ENCODE data around the gene FGF16. TPM values are rescaled to one million over a fixed set of nuclear protein-coding genes. Genes with fewer than 3 reads are reported as not detected.

Gene FGF16
- total RNA-seq, 4 donors from 2014 or later: not detected

- H3K9me3 ChIP-seq: no peaks in the 10 kb centered on the region
- in situ Hi-C loops (cut with MboI; ENCODE audit: low pct_ligation_motif_present in 1 of 4, low pct_unique_long_range_greater_than_20kb in 1 of 4, low sequenced_read_pairs in 3 of 4): no loop called here
- TF ChIP-seq POLR2A (IDR thresholded peaks at IDR 0.05) (no peak), EP300 (IDR thresholded peaks at IDR 0.05; ENCODE audit: low read depth) (no peak), POLR2AphosphoS5 (IDR thresholded peaks at IDR 0.05) (no peak), CTCF (IDR thresholded peaks at IDR 0.05) (no peak)
- no peak for DNase-seq
- no peak overlapping the region for H3K27ac ChIP-seq
- 16 to 25% methylated on average over 2 of the region's 2 CpGs for WGBS, 2 donors (ENCODE audit: low coverage in 1 of 2)
- no peaks in the 10 kb centered on the region for H3K4me1 ChIP-seq
- intact Hi-C loops (cut with DNase I; ENCODE audit: low total_unique reads): no loop called here
- no peak overlapping the region for H3K4me3 ChIP-seq
- H3K27me3 ChIP-seq: no peaks in the 10 kb centered on the region
- no peaks in the 10 kb centered on the region for H3K36me3 ChIP-seq
Measured at GRCh38 chrX:77502951-77503525, 55.8 kb downstream of the FGF16 start.

GRCh38 chrX:77505227-77505626 is 58.0 kb downstream of the FGF16 start:
- 66 to 80% methylated on average over 1 to 2 of the region's 2 CpGs for WGBS, 2 donors (ENCODE audit: low coverage in 1 of 2)
- Histone ChIP-seq H3K27ac (no peak overlapping the region), H3K27me3 (no peaks in the 10 kb centered on the region), H3K36me3 (no peaks in the 10 kb centered on the region), H3K4me3 (no peak overlapping the region), H3K9me3 (no peaks in the 10 kb centered on the region), H3K4me1 (no peaks in the 10 kb centered on the region)
- in situ Hi-C loops (cut with MboI; ENCODE audit: low pct_ligation_motif_present in 1 of 4, low pct_unique_long_range_greater_than_20kb in 1 of 4, low sequenced_read_pairs in 3 of 4): no loop called here
- TF ChIP-seq POLR2A (IDR thresholded peaks at IDR 0.05): no peak
- no peak for TF ChIP-seq POLR2AphosphoS5 (IDR thresholded peaks at IDR 0.05)
- no peak for TF ChIP-seq EP300 (IDR thresholded peaks at IDR 0.05; ENCODE audit: low read depth)
- no peak for TF ChIP-seq CTCF (IDR thresholded peaks at IDR 0.05)
- intact Hi-C loops (cut with DNase I; ENCODE audit: low total_unique reads): no loop called here
- no peak for DNase-seq

All from transverse colon (tissue), 4 donors.